Natural killer cell (primary cell): ENCODE data around the gene ANKRD50. TPM values are rescaled to one million over a fixed set of nuclear protein-coding genes. Genes with fewer than 3 reads are reported as not detected.

Experiments used
- ATAC-seq, 3 donors: fragments of 150-1000 bp in 2 of 3; fragments of 200-7000 bp in 1 of 3; cut with Tn5 transposase; 1 replicate in 1 of 3; 2 replicates in 2 of 3; pipeline ENCODE4 v1.10.0; 2021; ENCODE audit warnings: mild to moderate bottlenecking in 2 of 3, moderate library complexity in 2 of 3
- DNase-seq, 2 donors: peaks; one replicate each; pipeline versions ENCODE4 v3.0.0 to v3.0.0-alpha.2; 2013 to 2021; ENCODE audit warnings: mixed read lengths in 1 of 2
- H3K27ac ChIP-seq: one replicate; pipeline ENCODE4 v1.5.1; 2013; ENCODE audit warnings: mild to moderate bottlenecking, low read length
- H3K27me3 ChIP-seq: one replicate; pipeline ENCODE4 v1.6.1; 2013; ENCODE audit warnings: low read length; ENCODE audit not compliant: control insufficient read depth, insufficient read depth
- H3K36me3 ChIP-seq: one replicate; pipeline ENCODE4 v1.6.1; 2013; ENCODE audit warnings: low read length; ENCODE audit not compliant: control insufficient read depth, insufficient read depth
- H3K4me1 ChIP-seq: one replicate; pipeline ENCODE4 v1.6.1; 2013; ENCODE audit warnings: low read length; ENCODE audit not compliant: control insufficient read depth, insufficient read depth
- H3K4me3 ChIP-seq: one replicate; pipeline ENCODE4 v1.5.1; 2013; ENCODE audit warnings: low read length
- H3K9me3 ChIP-seq: one replicate; pipeline ENCODE4 v1.6.1; 2013; ENCODE audit warnings: low read length; ENCODE audit not compliant: control insufficient read depth, insufficient read depth
- H3K27ac Mint-ChIP-seq, 2 donors: one replicate each; pipeline ENCODE4 v1.8.0; 2022; ENCODE audit warnings: mild to moderate bottlenecking in 2 of 2, mixed read lengths in 2 of 2, moderate library complexity in 1 of 2
- H3K27me3 Mint-ChIP-seq, 2 donors: one replicate each; pipeline ENCODE4 v1.8.0; 2022; ENCODE audit warnings: low read depth in 2 of 2, mixed read lengths in 2 of 2
- H3K36me3 Mint-ChIP-seq: one replicate; pipeline ENCODE4 v1.8.0; 2022; ENCODE audit warnings: mixed read lengths
- H3K4me1 Mint-ChIP-seq, 2 donors: one replicate each; pipeline ENCODE4 v1.8.0; 2022; ENCODE audit warnings: mixed read lengths in 2 of 2
- H3K4me3 Mint-ChIP-seq: one replicate; pipeline ENCODE4 v1.8.0; 2022; ENCODE audit warnings: mild to moderate bottlenecking, moderate library complexity, mixed read lengths
- H3K9me3 Mint-ChIP-seq, 2 donors: one replicate each; pipeline ENCODE4 v1.8.0; 2022; ENCODE audit warnings: mixed read lengths in 2 of 2
- CTCF ChIP-seq: fragments of 200-600 bp; IDR thresholded peaks from one replicate; pipeline ENCODE4 v1.8.0; 2022; ENCODE audit warnings: antibody characterized with exemption
- WGBS: methylation state at CpG from one replicate; pipeline ENCODE4 v1.1.7; 2013; ENCODE audit warnings: missing lambda C conversion rate; ENCODE audit not compliant: insufficient coverage; 5-methylcytosine and 5-hydroxymethylcytosine counted together
- intact Hi-C: fragments of 100-400 bp; cut with micrococcal nuclease; formaldehyde crosslinking; loops from one replicate; pipeline ENCODE4 v1.14.2; 2022
- total RNA-seq, 4 donors: library from RNA; stranded (reverse); fragments of 120-200 nt in 1 of 4; gene quantifications; one replicate each; pipeline versions ENCODE4 v1.2.3 to v1.2.4, GENCODE V29; 2013 to 2022

The ANKRD50 gene
- total RNA-seq, 3 donors from 2014 or later (not counting 1 experiment from before 2014, with no cell fraction given) = 0.82 to 1.3 (median 0.90) TPM

- H3K4me1 Mint-ChIP-seq = no peaks in the 10 kb centered on the region
- peaks cover 7 to 9% of the 10 kb centered on the region in 2 donors for H3K9me3 Mint-ChIP-seq
- H3K27me3 Mint-ChIP-seq = no peaks in the 10 kb centered on the region
- no peak overlapping the region for H3K4me3 ChIP-seq
- 90% methylated on average over 1 of the region's 1 CpG for WGBS
- no peaks in the 10 kb centered on the region for H3K27me3 ChIP-seq
- ATAC-seq = no peak
- TF ChIP-seq CTCF = no peak
- H3K36me3 ChIP-seq = no peaks in the 10 kb centered on the region
- no peaks in the 10 kb centered on the region for H3K9me3 ChIP-seq
- no peak overlapping the region for H3K27ac Mint-ChIP-seq
- H3K4me3 Mint-ChIP-seq = no peak overlapping the region
- intact Hi-C loops = no loop called here
- no peaks in the 10 kb centered on the region for H3K4me1 ChIP-seq
- no peaks in the 10 kb centered on the region for H3K36me3 Mint-ChIP-seq
- no peak overlapping the region for H3K27ac ChIP-seq
- DNase-seq = no peak
Observed at GRCh38 chr4:124636788-124637187, 75.7 kb downstream of the ANKRD50 start.

- H3K27me3 ChIP-seq = no peaks in the 10 kb centered on the region
- H3K9me3 Mint-ChIP-seq = peaks cover 7 to 12% of the 10 kb centered on the region in 2 donors
- no peak for TF ChIP-seq CTCF
- H3K4me1 Mint-ChIP-seq = no peaks in the 10 kb centered on the region
- no peak overlapping the region for H3K27ac Mint-ChIP-seq
- no peaks in the 10 kb centered on the region for H3K36me3 ChIP-seq
- WGBS = 93% methylated on average over 4 of the region's 4 CpGs
- no peaks in the 10 kb centered on the region for H3K4me1 ChIP-seq
- no peak overlapping the region for H3K4me3 ChIP-seq
- no peaks in the 10 kb centered on the region for H3K36me3 Mint-ChIP-seq
- no peaks in the 10 kb centered on the region for H3K9me3 ChIP-seq
- no peak overlapping the region for H3K4me3 Mint-ChIP-seq
- no peak for ATAC-seq
- intact Hi-C loops = no loop called here
- no peak overlapping the region for H3K27ac ChIP-seq
- no peaks in the 10 kb centered on the region for H3K27me3 Mint-ChIP-seq
- no peak for DNase-seq
Observed at GRCh38 chr4:124635331-124635730, 77.2 kb downstream of the ANKRD50 start.

- intact Hi-C loops = no loop called here
- Histone ChIP-seq H3K27me3 (no peaks in the 10 kb centered on the region), H3K36me3 (no peaks in the 10 kb centered on the region), H3K4me3 (no peak overlapping the region), H3K4me1 (no peaks in the 10 kb centered on the region), H3K9me3 (no peaks in the 10 kb centered on the region), H3K27ac (no peak overlapping the region)
- H3K36me3 Mint-ChIP-seq = no peaks in the 10 kb centered on the region
- WGBS = 91% methylated on average over 2 of the region's 3 CpGs
- H3K27me3 Mint-ChIP-seq = no peaks in the 10 kb centered on the region
- TF ChIP-seq CTCF = no peak
- ATAC-seq = no peak
- no peak for DNase-seq
- peaks cover 4 to 9% of the 10 kb centered on the region in 2 donors for H3K9me3 Mint-ChIP-seq
- H3K4me1 Mint-ChIP-seq = no peaks in the 10 kb centered on the region
- no peak overlapping the region for H3K4me3 Mint-ChIP-seq
- no peak overlapping the region for H3K27ac Mint-ChIP-seq
Observed at GRCh38 chr4:124633285-124633941, 79.1 kb downstream of the ANKRD50 start.

- H3K4me3 ChIP-seq = no peak overlapping the region
- no peak for TF ChIP-seq CTCF
- Mint-ChIP-seq H3K27me3 (no peaks in the 10 kb centered on the region), H3K9me3 (peaks cover 4 to 7% of the 10 kb centered on the region in 2 donors), H3K27ac (no peak overlapping the region), H3K4me1 (no peaks in the 10 kb centered on the region), H3K4me3 (no peak overlapping the region), H3K36me3 (no peaks in the 10 kb centered on the region)
- ATAC-seq (no peak), DNase-seq (no peak)
- no peaks in the 10 kb centered on the region for H3K27me3 ChIP-seq
- no peak overlapping the region for H3K27ac ChIP-seq
- H3K9me3 ChIP-seq = no peaks in the 10 kb centered on the region
- H3K36me3 ChIP-seq = no peaks in the 10 kb centered on the region
- intact Hi-C loops = no loop called here
- H3K4me1 ChIP-seq = no peaks in the 10 kb centered on the region
- 83% methylated on average over 5 of the region's 5 CpGs for WGBS
Observed at GRCh38 chr4:124632439-124632838, 80.1 kb downstream of the ANKRD50 start.
